Pancreas (tissue), 10 donors: Measurements from ENCODE around the gene TBC1D7. TPM values are rescaled to one million over a fixed set of nuclear protein-coding genes. Genes with fewer than 3 reads are reported as not detected.
A peak's percentile ranks its signal among the peaks of the same experiment; 100 is the strongest.

Experiments
- ATAC-seq, 4 donors: fragments of 200-7000 bp; cut with Tn5 transposase; one replicate each; pipeline versions ENCODE4 v1.8.0 to v1.9.1; 2020; ENCODE audit warnings: mild to moderate bottlenecking in 4 of 4, moderate library complexity in 4 of 4
- DNase-seq, 6 donors: peaks; one replicate each; pipeline ENCODE4 v3.0.0-alpha.2; 2020
- FAIRE-seq: peaks from 2 replicates; lab custom pipeline; 2012; peaks lifted over from hg19 to GRCh38; lab: Jason Lieb, UNC
- H3K27ac ChIP-seq, 4 donors: fragments of 200-600 bp; sonication (generic); 1 replicate in 3 of 4; 2 replicates in 1 of 4; pipeline versions ENCODE4 v1.5.0 to v1.8.0; 2020
- H3K27me3 ChIP-seq, 4 donors: fragments of 200-600 bp; one replicate each; pipeline ENCODE4 v1.8.0; 2021
- H3K36me3 ChIP-seq, 3 donors: fragments of 200-600 bp; sonication (generic) in 1 of 3; one replicate each; pipeline versions ENCODE4 v1.5.0 to v1.8.0; 2020 to 2021
- H3K4me1 ChIP-seq, 3 donors: fragments of 200-600 bp; one replicate each; pipeline ENCODE4 v1.8.0; 2021
- H3K4me3 ChIP-seq, 4 donors: fragments of 200-600 bp; sonication (generic) in 2 of 4; one replicate each; pipeline versions ENCODE4 v1.5.0 to v1.8.0; 2020 to 2021
- H3K9me3 ChIP-seq, 4 donors: fragments of 200-600 bp; one replicate each; pipeline ENCODE4 v1.8.0; 2021
- whole genome bisulfite sequencing, 2 donors: extraction: QIAGEN DNeasy Blood & Tissue Kit; methylation state at CpG; one replicate each; pipeline ENCODE4 v1.1.7; 2013; 5-methylcytosine and 5-hydroxymethylcytosine counted together
- intact Hi-C, 3 donors: fragments of 100-400 bp; cut with DNase I; formaldehyde crosslinking; loops; one replicate each; pipeline versions ENCODE4 v1.11.1 to v1.14.2; 2022
- polyA plus RNA-seq, 2 donors: library from polyadenylated mRNA; stranded (reverse); fragments of 200-250 nt; gene quantifications; one replicate each; pipeline ENCODE4 v1.2.3, GENCODE V29; 2013
- total RNA-seq, 6 donors: library from RNA; stranded (reverse); fragmentation: NEBNext Ultra II Directional in 4 of 6; extraction: Animal tissue kit (Norgen Biotek cat#: 25700) in 4 of 6; gene quantifications; one replicate each; pipeline versions ENCODE4 v1.2.1 to v1.2.4, GENCODE V29; 2021 to 2023
- TF ChIP-seq, protein P1 (sequence below), 4 donors: fragments of 200-600 bp; sonication (generic) in 3 of 4; IDR thresholded peaks; one replicate each; pipeline versions ENCODE4 v1.5.0 to v1.8.0; 2021; ENCODE audit warnings: antibody characterized with exemption in 4 of 4
- donor health status: healthy with polysubstance abuse.
- donor health status: DM: no; HTN: no; CAD: no; lungs with moderate emphysema.
- donor health status: DM: no; HTN: no; CAD: no.
- donor health status: control.
- donor health status: control.
- donor health status: Bipolar disorder and iron deficiency.
- donor health status: DM: yes; HTN: yes; CAD: no.
- donor health status: DM: no; HTN: no; CAD: no.
- donor health status: DM: no; HTN: no; CAD: no.
- donor health status: DM: yes; HTN: yes; CAD: no.

TBC1D7 gene
- total and polyA plus RNA-seq, 8 donors = 3.3 to 8.4 (median 6.7) TPM

DNA sequence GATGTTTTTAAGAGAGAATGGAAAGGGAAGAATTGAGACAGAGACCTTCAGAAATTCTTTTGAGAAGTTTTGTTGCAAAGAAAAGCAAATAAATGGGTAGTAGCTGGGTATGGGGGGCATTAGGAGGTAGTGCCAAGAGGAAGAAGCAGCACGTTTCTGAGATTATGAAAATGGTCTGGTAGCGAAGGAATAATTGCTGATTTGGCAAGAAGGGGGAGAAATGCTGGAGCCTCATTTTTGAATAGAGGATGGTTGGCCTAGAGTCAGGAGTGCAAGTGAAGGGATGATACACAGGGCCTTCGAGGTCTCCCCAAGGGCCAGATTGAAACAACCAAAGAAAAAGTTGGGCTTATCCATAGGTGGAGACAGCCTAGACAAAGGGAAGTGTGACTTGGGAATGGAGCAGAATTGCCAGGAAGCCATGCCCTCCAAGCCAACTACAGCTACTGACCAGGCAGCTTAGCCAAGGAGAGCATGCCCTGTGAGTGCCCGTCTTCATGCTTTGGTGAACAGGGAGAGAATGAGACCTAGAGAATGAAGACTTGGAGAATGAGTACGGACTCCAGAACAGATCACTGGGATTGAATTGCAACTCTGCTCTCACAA, 14.2 kb upstream of the TBC1D7 start:
- TF ChIP-seq, protein P1, sequence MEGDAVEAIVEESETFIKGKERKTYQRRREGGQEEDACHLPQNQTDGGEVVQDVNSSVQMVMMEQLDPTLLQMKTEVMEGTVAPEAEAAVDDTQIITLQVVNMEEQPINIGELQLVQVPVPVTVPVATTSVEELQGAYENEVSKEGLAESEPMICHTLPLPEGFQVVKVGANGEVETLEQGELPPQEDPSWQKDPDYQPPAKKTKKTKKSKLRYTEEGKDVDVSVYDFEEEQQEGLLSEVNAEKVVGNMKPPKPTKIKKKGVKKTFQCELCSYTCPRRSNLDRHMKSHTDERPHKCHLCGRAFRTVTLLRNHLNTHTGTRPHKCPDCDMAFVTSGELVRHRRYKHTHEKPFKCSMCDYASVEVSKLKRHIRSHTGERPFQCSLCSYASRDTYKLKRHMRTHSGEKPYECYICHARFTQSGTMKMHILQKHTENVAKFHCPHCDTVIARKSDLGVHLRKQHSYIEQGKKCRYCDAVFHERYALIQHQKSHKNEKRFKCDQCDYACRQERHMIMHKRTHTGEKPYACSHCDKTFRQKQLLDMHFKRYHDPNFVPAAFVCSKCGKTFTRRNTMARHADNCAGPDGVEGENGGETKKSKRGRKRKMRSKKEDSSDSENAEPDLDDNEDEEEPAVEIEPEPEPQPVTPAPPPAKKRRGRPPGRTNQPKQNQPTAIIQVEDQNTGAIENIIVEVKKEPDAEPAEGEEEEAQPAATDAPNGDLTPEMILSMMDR (IDR thresholded peaks at IDR 0.05) = no peak
- H3K27me3 ChIP-seq = no peaks in the 10 kb centered on the region
- DNase-seq = no peak
- ATAC-seq = no peak
- no peaks in the 10 kb centered on the region for H3K36me3 ChIP-seq
- no peak overlapping the region for H3K4me3 ChIP-seq
- H3K27ac ChIP-seq = no peak overlapping the region
- intact Hi-C loops = no loop called here
- WGBS, 2 donors = 77 to 83% methylated on average over 5 of the region's 5 CpGs
- H3K4me1 ChIP-seq = no peaks in the 10 kb centered on the region
- FAIRE-seq = no peak
- no peaks in the 10 kb centered on the region for H3K9me3 ChIP-seq

DNA sequence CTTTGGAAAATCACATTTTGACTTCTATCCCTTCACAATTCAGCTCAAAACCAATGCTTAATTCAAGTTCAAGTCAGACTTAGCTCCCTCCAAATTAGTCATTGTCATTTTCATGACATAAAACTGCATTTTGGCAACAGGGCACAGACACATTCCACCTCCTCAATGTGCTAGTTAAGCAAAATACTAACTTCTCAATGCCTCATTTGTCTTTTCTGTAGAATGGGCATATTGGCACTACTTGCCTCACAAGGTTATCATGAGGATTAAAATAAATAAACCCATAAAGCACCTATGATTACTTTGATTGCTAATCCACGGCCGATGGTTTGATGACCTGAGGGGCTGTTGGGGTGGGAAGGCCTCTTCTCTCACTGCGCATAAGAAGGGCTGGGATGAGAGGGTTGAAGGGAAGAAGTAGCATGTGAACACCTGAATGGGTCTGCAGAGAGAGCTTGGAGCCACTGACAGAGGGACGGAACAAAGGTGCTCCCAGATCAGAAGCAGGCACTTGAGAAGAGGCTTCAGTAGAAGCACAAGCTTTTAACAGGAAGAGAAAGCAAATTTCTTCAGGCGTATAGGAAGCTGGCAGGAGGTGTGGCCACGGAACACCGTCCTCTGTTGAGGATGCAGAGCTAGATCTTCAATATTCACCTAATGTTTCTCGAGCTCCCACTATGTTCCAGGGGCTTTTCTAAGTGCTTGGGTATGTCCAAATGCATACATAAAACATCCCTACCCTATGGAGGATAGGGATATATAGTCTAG, 11.7 kb upstream of the TBC1D7 start:
- intact Hi-C loops = loop anchor here in 1 of 3 donors (5.0 kb wide), 1 partner anchor 197 kb away; no protein-coding TSS in a partner anchor
- no peak overlapping the region for H3K4me3 ChIP-seq
- no peaks in the 10 kb centered on the region for H3K27me3 ChIP-seq
- ATAC-seq (no peak), DNase-seq (no peak), FAIRE-seq (no peak)
- H3K27ac ChIP-seq = no peak overlapping the region
- no peaks in the 10 kb centered on the region for H3K9me3 ChIP-seq
- H3K36me3 ChIP-seq = no peaks in the 10 kb centered on the region
- 66 to 77% methylated on average over 8 of the region's 8 CpGs for WGBS, 2 donors
- no peaks in the 10 kb centered on the region for H3K4me1 ChIP-seq
- TF ChIP-seq, protein P1 (IDR thresholded peaks at IDR 0.05) = no peak

DNA sequence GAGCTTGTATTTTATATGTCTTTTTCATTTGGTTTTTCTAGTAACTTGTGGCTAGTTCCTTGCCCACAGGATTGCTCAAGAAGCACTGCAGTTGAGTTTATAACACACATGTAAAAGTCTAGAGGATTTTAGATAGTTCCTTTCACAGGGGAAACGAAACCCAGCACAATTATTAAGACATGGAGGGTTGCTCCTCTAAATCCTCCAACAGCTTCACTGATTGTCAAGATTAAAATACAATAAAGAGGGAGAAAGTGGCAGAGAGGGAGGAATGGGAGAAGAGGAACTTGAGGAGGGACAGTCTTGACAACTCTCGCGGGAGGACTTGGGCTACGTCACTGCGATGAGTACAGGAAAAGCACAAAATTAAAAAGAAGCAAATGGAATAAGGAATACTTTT, 9.7 kb upstream of the TBC1D7 start:
- H3K4me3 ChIP-seq = no peak overlapping the region
- no peak for FAIRE-seq
- H3K27ac ChIP-seq = no peak overlapping the region
- intact Hi-C loops = loop anchor here in 1 of 3 donors (5.0 kb wide), 1 partner anchor 199 kb away; no protein-coding TSS in a partner anchor
- no peaks in the 10 kb centered on the region for H3K27me3 ChIP-seq
- no peaks in the 10 kb centered on the region for H3K9me3 ChIP-seq
- no peak for DNase-seq
- TF ChIP-seq, protein P1 (IDR thresholded peaks at IDR 0.05) = no peak
- ATAC-seq = peak in 1 of 4 donors; percentile 27
- H3K4me1 ChIP-seq = no peaks in the 10 kb centered on the region
- no peaks in the 10 kb centered on the region for H3K36me3 ChIP-seq
- 90 to 93% methylated on average over 5 of the region's 5 CpGs for WGBS, 2 donors

DNA sequence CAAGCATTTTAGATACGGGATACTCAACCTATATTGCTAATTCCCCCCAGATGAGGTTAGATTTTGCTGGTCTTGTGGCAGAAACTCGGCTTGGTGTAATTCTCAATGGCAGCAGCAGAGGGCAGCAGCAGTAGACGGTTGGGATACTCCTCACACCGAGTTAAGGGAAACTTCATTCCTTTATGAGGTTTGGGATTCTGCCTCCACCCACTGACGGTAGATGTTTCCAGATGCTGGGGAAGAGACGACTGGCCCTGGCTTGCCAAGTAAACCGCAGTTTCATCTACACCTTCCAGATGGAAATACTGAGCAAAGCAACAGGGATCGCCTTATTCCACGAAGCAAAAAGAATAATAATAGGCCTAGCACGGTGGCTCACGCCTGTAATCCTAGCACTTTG, 8.2 kb upstream of the TBC1D7 start:
- ATAC-seq = peak; percentile 76 to 94 (median 93)
- intact Hi-C loops = loop anchor here in 1 of 3 donors (5.0 kb wide), 1 partner anchor 201 kb away; no protein-coding TSS in a partner anchor
- Histone ChIP-seq H3K4me1 (no peaks in the 10 kb centered on the region), H3K27me3 (no peaks in the 10 kb centered on the region), H3K36me3 (no peaks in the 10 kb centered on the region), H3K9me3 (no peaks in the 10 kb centered on the region), H3K27ac (no peak overlapping the region), H3K4me3 (no peak overlapping the region)
- DNase-seq = peak in 5 of 6 donors; percentile 59 to 87 (median 77)
- 27 to 32% methylated on average over 11 of the region's 11 CpGs for WGBS, 2 donors
- FAIRE-seq = no peak
- TF ChIP-seq, protein P1 (IDR thresholded peaks at IDR 0.05) = peak; percentile 52 to 78 (median 72)
